SH-SY5Y (cell line): ENCODE results near the gene FXYD3.

Experiments
- GATA2 ChIP-seq: IDR thresholded peaks from 2 replicates; pipeline ENCODE4 v1.6.1; 2011; ENCODE audit warnings: mild to moderate bottlenecking, low read depth, low read length
- GATA3 ChIP-seq: IDR thresholded peaks from 2 replicates; pipeline ENCODE4 v1.6.1; 2011; ENCODE audit warnings: low read depth, mild to moderate bottlenecking, low read length, moderate library complexity

GRCh38 chr19:35099155-35099896 is 16.3 kb upstream of the FXYD3 start:
- TF ChIP-seq GATA3 (no peak), GATA2 (no peak)
